Measurements from ENCODE around the gene NOL12.

Gene NOL12

GRCh38 chr22:37741312-37741795 is 55.2 kb downstream of the NOL12 start:
- Histone ChIP-seq H3K4me1 (ENCODE audit: insufficient read depth, low read length) (no peaks in the 10 kb centered on the region), H3K9me3 (ENCODE audit: insufficient read depth, low read depth, low read length) (no peaks in the 10 kb centered on the region), H3K9ac (ENCODE audit: low read depth, low read length) (no peak overlapping the region), H3K4me3 (ENCODE audit: low read length) (no peak overlapping the region), H3K27ac (ENCODE audit: low read length) (no peak overlapping the region), H3K27me3 (ENCODE audit: insufficient read depth, low read length) (peaks cover 87% of the 10 kb centered on the region), H3K36me3 (ENCODE audit: insufficient read depth, low read depth, low read length) (no peaks in the 10 kb centered on the region)

GRCh38 chr22:37742376-37743171 is 56.4 kb downstream of the NOL12 start:
- Histone ChIP-seq H3K9me3 (ENCODE audit: insufficient read depth, low read depth, low read length) (no peaks in the 10 kb centered on the region), H3K4me3 (ENCODE audit: low read length) (no peak overlapping the region), H3K9ac (ENCODE audit: low read depth, low read length) (no peak overlapping the region), H3K27ac (ENCODE audit: low read length) (no peak overlapping the region), H3K4me1 (ENCODE audit: insufficient read depth, low read length) (peaks cover 2% of the 10 kb centered on the region; the same call in 1 of the 2 replicates), H3K36me3 (ENCODE audit: insufficient read depth, low read depth, low read length) (no peaks in the 10 kb centered on the region), H3K27me3 (ENCODE audit: insufficient read depth, low read length) (peaks cover 77% of the 10 kb centered on the region)

Data from iPS-20b (cell line).